GM13977 (cell line): ENCODE measurements around the gene MOBP.

ENCODE experiments used
- DNase-seq: peaks from one replicate; pipeline ENCODE4 v3.0.0; 2012; ENCODE audit warnings: low spot score
- CTCF ChIP-seq: IDR thresholded peaks from 2 replicates; pipeline ENCODE4 v1.5.1; 2012; ENCODE audit warnings: mild to moderate bottlenecking, control low read depth; ENCODE audit not compliant: insufficient read depth; ENCODE audit errors: extremely low read depth, missing control alignments
- in situ Hi-C: fragments of 300-500 bp; cut with MboI; formaldehyde crosslinking; loops from one replicate; pipeline ENCODE4 v1.12.0; 2022; ENCODE audit warnings: low sequenced_read_pairs, low pct_unique_long_range_greater_than_20kb, mixed read lengths, inconsistent platforms; ENCODE audit not compliant: unreplicated experiment

MOBP gene

GRCh38 chr3:39502838-39503145, 35.3 kb downstream of the MOBP start:
- DNase-seq, result no peak
- in situ Hi-C loops, result no loop called here
- no peak for TF ChIP-seq CTCF

GRCh38 chr3:39505866-39506742, 38.6 kb downstream of the MOBP start:
- no peak for DNase-seq
- TF ChIP-seq CTCF, result no peak
- in situ Hi-C loops, result no loop called here

- TF ChIP-seq CTCF, result no peak
- no peak for DNase-seq
- in situ Hi-C loops, result no loop called here
Observed at GRCh38 chr3:39506863-39507262, 39.4 kb downstream of the MOBP start.

- DNase-seq, result no peak
- TF ChIP-seq CTCF, result no peak
- in situ Hi-C loops, result no loop called here
Observed at GRCh38 chr3:39513791-39514369, 46.4 kb downstream of the MOBP start.

- TF ChIP-seq CTCF, result no peak
- DNase-seq, result no peak
- in situ Hi-C loops, result no loop called here
Observed at GRCh38 chr3:39515681-39516441, 48.4 kb downstream of the MOBP start.

- in situ Hi-C loops, result no loop called here
- TF ChIP-seq CTCF, result no peak
- no peak for DNase-seq
Observed at GRCh38 chr3:39519103-39519502, 51.6 kb downstream of the MOBP start.
